ENCODE measurements around the gene C11orf68. TPM values are rescaled to one million over a fixed set of nuclear protein-coding genes. Genes with fewer than 3 reads are reported as not detected.

Gene C11orf68
- total RNA-seq, 4 donors from 2014 or later = 18.5 to 20.5 (median 19.4) TPM

- no peak for TF ChIP-seq CTCF (IDR thresholded peaks at IDR 0.05; ENCODE audit: low read depth)
Measured at GRCh38 chr11:65892661-65893317, 26.1 kb downstream of the C11orf68 start.

GRCh38 chr11:65891219-65892136 lies 27.4 kb downstream of the C11orf68 start:
- no peak for TF ChIP-seq CTCF (IDR thresholded peaks at IDR 0.05; ENCODE audit: low read depth)

GRCh38 chr11:65890324-65891218 lies 28.3 kb downstream of the C11orf68 start, which contains the start of gene CCDC85B:
CCDC85B (plus strand) TSS chr11:65890673; CDS start chr11:65890784, 111 bp downstream.
- TF ChIP-seq CTCF (IDR thresholded peaks at IDR 0.05; ENCODE audit: low read depth) = no peak

GRCh38 chr11:65888163-65888814 lies 30.6 kb downstream of the C11orf68 start, which contains the start of gene FIBP:
FIBP (minus strand) TSS chr11:65888471; CDS start chr11:65888418, 53 bp downstream.
- no peak for TF ChIP-seq CTCF (IDR thresholded peaks at IDR 0.05; ENCODE audit: low read depth)

- no peak for TF ChIP-seq CTCF (IDR thresholded peaks at IDR 0.05; ENCODE audit: low read depth)
Measured at GRCh38 chr11:65887723-65888162, 31.1 kb downstream of the C11orf68 start.

- TF ChIP-seq CTCF (IDR thresholded peaks at IDR 0.05; ENCODE audit: low read depth) = no peak
Measured at GRCh38 chr11:65886826-65887722, 31.8 kb downstream of the C11orf68 start.

All from subcutaneous adipose tissue (tissue), 4 donors.